A673 (cell line): Measurements from ENCODE around the gene KRTAP4-6. TPM values are rescaled to one million over a fixed set of nuclear protein-coding genes. Genes with fewer than 3 reads are reported as not detected.

Experiments
- BruUV-seq: library from RNA; stranded (reverse); fragments of 400-500 nt; replicated peaks from 2 replicates; lab custom pipeline; 2021; lab: Mats Ljungman, UMichigan
- CTCF ChIA-PET: fragments of 300-600 bp; sonication (Branson Sonifier 250); formaldehyde crosslinking; loops from one replicate; lab custom pipeline; 2022; ENCODE audit warnings: antibody characterized with exemption; lab: Charles Lee
- POLR2A ChIA-PET: fragments of 300-600 bp; sonication (Branson Sonifier 250); formaldehyde crosslinking; loops from one replicate; lab custom pipeline; 2022; ENCODE audit warnings: antibody characterized with exemption; ENCODE audit not compliant: low non-redundant PET; lab: Charles Lee
- DNase-seq: peaks from one replicate; pipeline ENCODE4 v3.0.0-alpha.2; 2015; ENCODE audit warnings: low spot score
- H3K27ac ChIP-seq: fragments of 200-600 bp; sonication (generic); 2 replicates; pipeline ENCODE4 v1.5.1; 2016; ENCODE audit warnings: mixed run types, low read depth, mild to moderate bottlenecking, mixed read lengths, antibody characterized with exemption, low read length; ENCODE audit not compliant: poor library complexity, severe bottlenecking
- H3K27me3 ChIP-seq: fragments of 200-600 bp; sonication (generic); replicated peaks from 2 replicates; pipeline ENCODE4 v1.6.1; 2017; ENCODE audit warnings: mixed run types, low read depth, mild to moderate bottlenecking, mixed read lengths, antibody characterized with exemption, low read length; ENCODE audit not compliant: insufficient read depth, poor library complexity
- H3K36me3 ChIP-seq: fragments of 200-600 bp; sonication (generic); 2 replicates; pipeline ENCODE4 v1.6.1; 2016; ENCODE audit warnings: mixed run types, mild to moderate bottlenecking, mixed read lengths, antibody characterized with exemption, low read length; ENCODE audit not compliant: insufficient read depth, poor library complexity, severe bottlenecking
- H3K4me1 ChIP-seq: fragments of 200-600 bp; sonication (generic); 2 replicates; pipeline ENCODE4 v1.6.1; 2017; ENCODE audit warnings: mixed run types, mild to moderate bottlenecking, mixed read lengths, antibody characterized with exemption, low read length; ENCODE audit not compliant: insufficient read depth, poor library complexity, severe bottlenecking
- H3K4me3 ChIP-seq: fragments of 200-600 bp; sonication (generic); 2 replicates; pipeline ENCODE4 v1.5.1; 2016; ENCODE audit warnings: low read depth, mixed run types, mild to moderate bottlenecking, mixed read lengths, low read length; ENCODE audit not compliant: poor library complexity, severe bottlenecking
- H3K9me3 ChIP-seq: fragments of 200-600 bp; sonication (generic); 2 replicates; pipeline ENCODE4 v1.6.1; 2016; ENCODE audit warnings: mixed run types, low read depth, mild to moderate bottlenecking, mixed read lengths, antibody characterized with exemption, low read length; ENCODE audit not compliant: poor library complexity, severe bottlenecking
- EZH2 ChIP-seq: fragments of 200-600 bp; sonication (generic); IDR thresholded peaks from 2 replicates; pipeline ENCODE4 v1.6.1; 2017; ENCODE audit warnings: borderline replicate concordance, low read depth, mild to moderate bottlenecking, mixed read lengths, antibody characterized with exemption, low read length; ENCODE audit not compliant: poor library complexity, severe bottlenecking
- intact Hi-C: fragments of 100-400 bp; cut with micrococcal nuclease; formaldehyde crosslinking; loops from one replicate; pipeline ENCODE4 v1.10.0; 2022; ENCODE audit not compliant: unreplicated experiment
- total RNA-seq: library from RNA; stranded (reverse); gene quantifications from 2 replicates; pipeline ENCODE4 v1.2.3, GENCODE V29; 2021
- TF ChIP-seq, protein P1 (sequence below): fragments of 300-800, 200-600 bp; sonication (generic); conservative IDR thresholded peaks from 2 replicates; pipeline ENCODE4 v1.5.1; 2017; ENCODE audit warnings: low read depth, mild to moderate bottlenecking, antibody characterized with exemption, low read length, moderate library complexity, mixed read lengths

Gene KRTAP4-6
- total RNA-seq, 1 experiment from 2014 or later, result not detected

GRCh38 chr17:41185001-41185400, 44.7 kb upstream of the KRTAP4-6 start:
- TF ChIP-seq EZH2, result no peak
- TF ChIP-seq, protein P1, sequence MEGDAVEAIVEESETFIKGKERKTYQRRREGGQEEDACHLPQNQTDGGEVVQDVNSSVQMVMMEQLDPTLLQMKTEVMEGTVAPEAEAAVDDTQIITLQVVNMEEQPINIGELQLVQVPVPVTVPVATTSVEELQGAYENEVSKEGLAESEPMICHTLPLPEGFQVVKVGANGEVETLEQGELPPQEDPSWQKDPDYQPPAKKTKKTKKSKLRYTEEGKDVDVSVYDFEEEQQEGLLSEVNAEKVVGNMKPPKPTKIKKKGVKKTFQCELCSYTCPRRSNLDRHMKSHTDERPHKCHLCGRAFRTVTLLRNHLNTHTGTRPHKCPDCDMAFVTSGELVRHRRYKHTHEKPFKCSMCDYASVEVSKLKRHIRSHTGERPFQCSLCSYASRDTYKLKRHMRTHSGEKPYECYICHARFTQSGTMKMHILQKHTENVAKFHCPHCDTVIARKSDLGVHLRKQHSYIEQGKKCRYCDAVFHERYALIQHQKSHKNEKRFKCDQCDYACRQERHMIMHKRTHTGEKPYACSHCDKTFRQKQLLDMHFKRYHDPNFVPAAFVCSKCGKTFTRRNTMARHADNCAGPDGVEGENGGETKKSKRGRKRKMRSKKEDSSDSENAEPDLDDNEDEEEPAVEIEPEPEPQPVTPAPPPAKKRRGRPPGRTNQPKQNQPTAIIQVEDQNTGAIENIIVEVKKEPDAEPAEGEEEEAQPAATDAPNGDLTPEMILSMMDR, result no peak
- POLR2A ChIA-PET, result no interaction called here
- intact Hi-C loops, result no loop called here

DNA sequence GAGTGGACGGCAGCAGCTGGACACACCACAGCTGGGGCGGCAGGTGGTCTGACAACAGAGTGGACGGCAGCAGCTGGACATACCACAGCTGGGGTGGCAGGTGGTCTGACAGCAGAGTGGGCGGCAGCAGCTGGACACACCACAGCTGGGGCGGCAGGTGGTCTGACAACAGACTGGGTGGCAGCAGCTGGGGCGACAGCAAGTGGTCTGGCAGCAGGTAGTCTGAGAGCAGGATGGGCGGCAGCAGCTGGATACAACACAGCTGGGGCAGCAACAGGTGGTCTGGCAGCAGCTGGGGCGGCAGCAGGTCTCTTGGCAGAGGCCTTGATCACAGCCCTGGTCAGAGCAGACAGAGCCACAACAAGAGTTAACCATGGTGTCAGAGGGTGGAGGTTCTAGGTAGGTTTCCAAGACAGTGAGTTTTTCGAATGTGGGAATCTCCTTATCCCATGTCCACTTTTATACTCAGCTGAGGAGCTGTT, 44.2 kb upstream of the KRTAP4-6 start, which contains the start of gene KRTAP4-1:
Gene KRTAP4-1, minus strand, starts transcription at position 432 of the 482 bp plus-strand sequence. Its CDS starts 57 bp downstream, at position 375.
- DNase-seq, result no peak
- TF ChIP-seq, protein P1, result no peak
- TF ChIP-seq EZH2, result no peak
- no peaks in the 10 kb centered on the region for H3K4me1 ChIP-seq
- no peaks in the 10 kb centered on the region for H3K9me3 ChIP-seq
- H3K4me3 ChIP-seq, result no peak within 1 kb of the TSS
- CTCF ChIA-PET, result no interaction called here
- intact Hi-C loops, result no loop called here
- H3K36me3 ChIP-seq, result no peaks in the 10 kb centered on the region
- BruUV-seq, result no TSS peak
- no peaks in the 10 kb centered on the region for H3K27me3 ChIP-seq
- no peak within 1 kb of the TSS for H3K27ac ChIP-seq
- POLR2A ChIA-PET, result no interaction called here

More at GRCh38 chr17:41185001-41185400, 44.7 kb upstream of the KRTAP4-6 start:
- no peaks in the 10 kb centered on the region for H3K27me3 ChIP-seq
- H3K4me3 ChIP-seq, result no peak overlapping the region
- no peak overlapping the region for H3K27ac ChIP-seq
- no peaks in the 10 kb centered on the region for H3K36me3 ChIP-seq
- DNase-seq, result no peak
- H3K9me3 ChIP-seq, result no peaks in the 10 kb centered on the region
- CTCF ChIA-PET, result no interaction called here
- no TSS peak for BruUV-seq
- no peaks in the 10 kb centered on the region for H3K4me1 ChIP-seq

DNA sequence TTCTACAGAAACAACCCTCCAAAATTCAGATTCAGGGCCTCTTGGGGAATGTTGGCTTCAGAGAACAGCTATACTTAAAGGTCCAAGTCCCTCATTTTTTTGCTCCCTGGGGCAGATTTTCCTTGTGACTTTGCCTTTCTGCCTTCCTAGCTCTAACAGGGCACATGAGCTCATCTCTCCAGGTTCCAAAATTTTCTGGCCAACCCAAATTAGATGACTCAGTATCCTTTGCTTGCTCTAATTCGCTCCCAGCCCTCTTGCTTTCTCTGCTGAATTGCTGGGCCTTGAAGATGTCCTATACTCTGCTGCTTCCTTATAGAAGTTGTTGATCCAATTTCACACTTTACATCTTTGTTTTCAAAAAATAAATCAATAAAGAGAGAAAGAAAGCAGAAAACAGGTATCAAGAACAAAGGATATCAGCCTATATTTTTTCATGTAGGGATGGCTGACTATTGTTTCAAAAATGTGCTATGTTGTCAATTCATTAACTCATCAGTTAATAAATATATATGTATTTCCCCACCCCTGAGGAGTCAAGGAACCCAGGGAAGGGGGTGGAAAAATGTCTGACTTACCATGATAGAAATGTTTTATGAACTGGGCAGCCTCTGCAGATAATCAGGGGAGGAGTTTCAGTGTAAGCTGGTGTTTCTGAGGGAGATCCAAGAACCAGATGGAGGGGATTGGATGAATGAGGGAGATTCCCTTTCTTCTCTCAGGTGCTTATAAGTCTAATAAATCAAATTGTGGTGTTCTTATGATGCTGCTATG, 38.7 kb upstream of the KRTAP4-6 start:
- BruUV-seq, result no TSS peak

More for the DNA sequence above, 38.7 kb upstream of the KRTAP4-6 start:
- POLR2A ChIA-PET, result no interaction called here
- Histone ChIP-seq H3K27me3 (no peaks in the 10 kb centered on the region), H3K4me3 (no peak overlapping the region), H3K9me3 (no peaks in the 10 kb centered on the region), H3K4me1 (no peaks in the 10 kb centered on the region), H3K27ac (no peak overlapping the region), H3K36me3 (no peaks in the 10 kb centered on the region)
- CTCF ChIA-PET, result no interaction called here
- no peak for DNase-seq
- TF ChIP-seq, protein P1, result no peak
- TF ChIP-seq EZH2, result no peak
- intact Hi-C loops, result no loop called here
